Body of pancreas (tissue), 4 donors: Measurements from ENCODE around the gene SYNE3. TPM values are rescaled to one million over a fixed set of nuclear protein-coding genes. Genes with fewer than 3 reads are reported as not detected.

Source experiments
- ATAC-seq: fragments of 150-250 bp; one replicate; pipeline ENCODE4 v1.9.1; 2016
- DNase-seq, 4 donors: peaks; one replicate each; pipeline ENCODE4 v3.0.0-alpha.2; 2019
- H3K27ac ChIP-seq, 4 donors: fragments of 200-600 bp; sonication (generic); 1 replicate in 3 of 4; 2 replicates in 1 of 4; pipeline versions ENCODE4 v1.5.1 to v1.6.1; 2016 to 2019; ENCODE audit warnings: mild to moderate bottlenecking in 1 of 4, mixed read lengths in 1 of 4, moderate library complexity in 1 of 4
- H3K27me3 ChIP-seq, 2 donors: fragments of 200-600 bp; sonication (generic); one replicate each; pipeline ENCODE4 v1.6.0; 2016; ENCODE audit warnings: mild to moderate bottlenecking in 1 of 2
- H3K36me3 ChIP-seq, 2 donors: fragments of 200-600 bp; sonication (generic); replicated peaks in 1 of 2; 2 replicates each; pipeline ENCODE4 v1.5.1; 2016; ENCODE audit warnings: low read depth in 2 of 2; ENCODE audit not compliant: insufficient read depth in 1 of 2
- H3K4me1 ChIP-seq: fragments of 200-600 bp; sonication (generic); one replicate; pipeline ENCODE4 v1.6.0; 2016
- H3K4me3 ChIP-seq, 2 donors: fragments of 200-600 bp; sonication (generic); 1 replicate in 1 of 2; 2 replicates in 1 of 2; pipeline ENCODE4 v1.5.1; 2016 to 2019
- H3K9me3 ChIP-seq, 3 donors: fragments of 200-600 bp; sonication (generic); 1 replicate in 2 of 3; 2 replicates in 1 of 3; pipeline ENCODE4 v1.5.1; 2016
- CTCF ChIP-seq, 7 experiments: fragments of 450-650 bp in 4 of 7; fragments of 200-600 bp in 3 of 7; sonication (generic) in 3 of 7; IDR thresholded peaks; one replicate each; pipeline ENCODE4 v1.5.1; 2016 to 2019; ENCODE audit warnings: antibody characterized with exemption in 7 of 7
- POLR2A ChIP-seq, 3 donors: fragments of 450-650 bp; IDR thresholded peaks; one replicate each; pipeline ENCODE4 v1.6.1; 2016; ENCODE audit warnings: antibody characterized with exemption in 3 of 3, mild to moderate bottlenecking in 2 of 3
- WGBS, 2 donors: methylation state at CpG; one replicate each; pipeline ENCODE4 v1.1.5; 2017; 5-methylcytosine and 5-hydroxymethylcytosine counted together
- intact Hi-C: fragments of 100-400 bp; cut with DNase I; formaldehyde crosslinking; loops from one replicate; pipeline ENCODE4 v1.15.1; 2023
- total RNA-seq, 2 donors: library from RNA; depleted of rRNA; stranded (reverse); fragments of >200 nt; gene quantifications; one replicate each; pipeline ENCODE4 v1.1.0, GENCODE V29; 2016

Gene SYNE3
- total RNA-seq, 2 donors from 2014 or later: 7.0 to 7.3 TPM

- WGBS, 2 donors: 16 to 19% methylated on average over 9 of the region's 9 CpGs
Measured at GRCh38 chr14:95537298-95538089, 21.0 kb upstream of the SYNE3 start.

DNA sequence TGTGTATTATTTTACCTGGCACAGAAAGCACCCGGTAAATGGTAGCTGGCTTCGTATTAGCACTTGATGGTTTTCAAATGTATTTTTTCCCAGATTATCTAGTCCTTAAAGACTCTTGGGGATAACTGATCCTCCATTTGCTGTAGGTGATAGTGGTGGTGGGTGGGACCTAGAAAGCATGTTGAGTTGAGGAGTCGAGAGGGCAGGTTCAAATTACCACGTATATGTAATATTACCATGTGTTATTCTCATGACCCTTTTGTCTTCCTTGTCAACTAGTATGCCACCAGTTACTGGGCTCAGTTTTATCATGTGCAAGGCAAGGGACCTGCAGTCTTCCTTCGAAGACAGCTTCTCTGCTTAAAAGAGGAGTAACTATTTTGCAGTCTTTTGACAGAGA, 20.2 kb upstream of the SYNE3 start:
- WGBS, 2 donors: 26 to 29% methylated on average over 5 of the region's 5 CpGs
- no peaks in the 10 kb centered on the region for H3K9me3 ChIP-seq
- no peaks in the 10 kb centered on the region for H3K36me3 ChIP-seq
- H3K27ac ChIP-seq: peak overlapping the region in 1 of 4 donors; percentile 87
- peaks cover 67% of the 10 kb centered on the region for H3K4me1 ChIP-seq
- TF ChIP-seq POLR2A (IDR thresholded peaks at IDR 0.05) (no peak), CTCF (IDR thresholded peaks at IDR 0.05) (no peak)
- intact Hi-C loops: no loop called here
- no peak for ATAC-seq
- no peak for DNase-seq
- H3K27me3 ChIP-seq: no peaks in the 10 kb centered on the region
- no peak overlapping the region for H3K4me3 ChIP-seq

More at GRCh38 chr14:95537298-95538089, 21.0 kb upstream of the SYNE3 start:
- ATAC-seq (no peak), DNase-seq (peak in 1 of 4 donors; percentile 34)
- H3K4me1 ChIP-seq: peaks cover 61% of the 10 kb centered on the region
- H3K4me3 ChIP-seq: no peak overlapping the region
- H3K9me3 ChIP-seq: no peaks in the 10 kb centered on the region
- peak overlapping the region; percentile 13 to 67 (median 48) for H3K27ac ChIP-seq
- H3K27me3 ChIP-seq: no peaks in the 10 kb centered on the region
- intact Hi-C loops: no loop called here
- H3K36me3 ChIP-seq: no peaks in the 10 kb centered on the region
- no peak for TF ChIP-seq POLR2A (IDR thresholded peaks at IDR 0.05)
- no peak for TF ChIP-seq CTCF (IDR thresholded peaks at IDR 0.05)

DNA sequence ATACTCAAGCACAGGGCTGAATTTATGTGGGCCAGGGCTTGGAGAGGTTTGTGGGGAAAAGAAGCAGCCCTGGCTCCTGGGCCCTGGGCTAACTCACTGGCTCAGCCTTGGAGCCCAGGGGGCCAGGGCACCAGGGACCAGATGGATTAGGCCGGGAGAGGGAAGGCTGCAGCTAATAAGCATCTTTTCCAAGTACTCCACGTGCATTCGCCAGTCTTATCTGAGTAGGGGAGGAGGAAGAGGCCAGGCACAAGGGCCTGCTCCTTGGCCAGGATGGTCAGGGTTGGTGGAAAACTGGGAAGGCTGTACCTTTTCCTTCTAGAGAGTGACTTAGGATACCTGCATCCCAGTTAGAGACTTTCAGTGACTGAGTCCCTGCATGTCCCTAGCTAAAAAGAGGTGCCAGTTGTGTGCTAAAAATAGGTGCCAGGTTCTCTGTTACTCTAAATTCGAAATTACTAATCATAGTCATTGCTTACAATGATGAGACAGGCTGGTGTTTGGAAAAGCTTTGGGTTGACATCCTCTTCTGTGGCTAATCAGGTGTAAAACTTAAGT, 19.7 kb upstream of the SYNE3 start:
- 9 to 14% methylated on average over 1 to 4 of the region's 4 CpGs for WGBS, 2 donors
- peaks cover 67% of the 10 kb centered on the region for H3K4me1 ChIP-seq
- no peaks in the 10 kb centered on the region for H3K36me3 ChIP-seq
- no peaks in the 10 kb centered on the region for H3K9me3 ChIP-seq
- intact Hi-C loops: no loop called here
- no peak for TF ChIP-seq CTCF (IDR thresholded peaks at IDR 0.05)
- no peak for TF ChIP-seq POLR2A (IDR thresholded peaks at IDR 0.05)
- ATAC-seq (no peak), DNase-seq (no peak)
- H3K4me3 ChIP-seq: peak overlapping the region; percentile 67 to 74
- H3K27me3 ChIP-seq: no peaks in the 10 kb centered on the region
- peak overlapping the region in 3 of 4 donors; percentile 72 to 87 (median 85) for H3K27ac ChIP-seq

- no peaks in the 10 kb centered on the region for H3K27me3 ChIP-seq
- TF ChIP-seq POLR2A (IDR thresholded peaks at IDR 0.05): no peak
- no peak for TF ChIP-seq CTCF (IDR thresholded peaks at IDR 0.05)
- peak overlapping the region; percentile 72 to 87 (median 83) for H3K27ac ChIP-seq
- ATAC-seq (peak; percentile 7), DNase-seq (peak in 3 of 4 donors; percentile 31 to 44 (median 37))
- H3K9me3 ChIP-seq: no peaks in the 10 kb centered on the region
- peaks cover 72% of the 10 kb centered on the region for H3K4me1 ChIP-seq
- intact Hi-C loops: no loop called here
- peak overlapping the region; percentile 67 to 74 for H3K4me3 ChIP-seq
- H3K36me3 ChIP-seq: no peaks in the 10 kb centered on the region
- WGBS, 2 donors: 1 to 2% methylated on average over 13 to 52 of the region's 52 CpGs
Measured at GRCh38 chr14:95535226-95536021, 19.0 kb upstream of the SYNE3 start.
